Measurements from ENCODE around the gene TCF4. TPM values are rescaled to one million over a fixed set of nuclear protein-coding genes. Genes with fewer than 3 reads are reported as not detected.

Gene TCF4
- total RNA-seq, 1 experiment from 2014 or later: 93.7 TPM

GRCh38 chr18:55340998-55341397 lies 247.0 kb downstream of the TCF4 start:
- Histone ChIP-seq H3K4me3 (ENCODE audit: low read depth, low read length) (no peak overlapping the region), H3K9me3 (no peaks in the 10 kb centered on the region), H3K27me3 (replicated peaks; ENCODE audit: control insufficient read depth, insufficient read depth, low read length) (no peaks in the 10 kb centered on the region), H3K4me1 (no peaks in the 10 kb centered on the region), H3K36me3 (ENCODE audit: control insufficient read depth, insufficient read depth, low read length) (no peaks in the 10 kb centered on the region)
- Mint-ChIP-seq H3K27ac (ENCODE audit: unreplicated experiment) (no peak overlapping the region), H3K9me3 (ENCODE audit: unreplicated experiment) (no peaks in the 10 kb centered on the region), H3K4me1 (ENCODE audit: low read depth, unreplicated experiment) (no peaks in the 10 kb centered on the region), H3K36me3 (ENCODE audit: insufficient read depth, unreplicated experiment) (no peaks in the 10 kb centered on the region), H3K27me3 (ENCODE audit: insufficient read depth, unreplicated experiment) (no peaks in the 10 kb centered on the region), H3K4me3 (ENCODE audit: unreplicated experiment) (no peak overlapping the region)
- TF ChIP-seq CTCF (IDR thresholded peaks at IDR 0.05; ENCODE audit: insufficient read depth in 1 of 2, low read depth in 1 of 2, low read length in 1 of 2, severe bottlenecking in 1 of 2, unreplicated experiment in 1 of 2): no peak
- intact Hi-C loops (cut with micrococcal nuclease; ENCODE audit: unreplicated experiment): no loop called here
- ChIA-PET CTCF (no interaction called here), POLR2A (no interaction called here)
- DNase-seq: no peak
- BruUV-seq (replicated peaks): no TSS peak

- Histone ChIP-seq H3K27me3 (replicated peaks; ENCODE audit: control insufficient read depth, insufficient read depth, low read length) (no peaks in the 10 kb centered on the region), H3K36me3 (ENCODE audit: control insufficient read depth, insufficient read depth, low read length) (no peaks in the 10 kb centered on the region), H3K4me1 (no peaks in the 10 kb centered on the region), H3K4me3 (ENCODE audit: low read depth, low read length) (no peak overlapping the region), H3K9me3 (no peaks in the 10 kb centered on the region)
- Mint-ChIP-seq H3K4me3 (ENCODE audit: unreplicated experiment) (no peak overlapping the region), H3K9me3 (ENCODE audit: unreplicated experiment) (no peaks in the 10 kb centered on the region), H3K27me3 (ENCODE audit: insufficient read depth, unreplicated experiment) (no peaks in the 10 kb centered on the region), H3K27ac (ENCODE audit: unreplicated experiment) (no peak overlapping the region), H3K4me1 (ENCODE audit: low read depth, unreplicated experiment) (no peaks in the 10 kb centered on the region), H3K36me3 (ENCODE audit: insufficient read depth, unreplicated experiment) (no peaks in the 10 kb centered on the region)
- POLR2A ChIA-PET: no interaction called here
- no peak for DNase-seq
- CTCF ChIA-PET: no interaction called here
- intact Hi-C loops (cut with micrococcal nuclease; ENCODE audit: unreplicated experiment): no loop called here
- TF ChIP-seq CTCF (IDR thresholded peaks at IDR 0.05; ENCODE audit: insufficient read depth in 1 of 2, low read depth in 1 of 2, low read length in 1 of 2, severe bottlenecking in 1 of 2, unreplicated experiment in 1 of 2): no peak
- no TSS peak for BruUV-seq (replicated peaks)
Measured at GRCh38 chr18:55339990-55340389, 248.0 kb downstream of the TCF4 start.

- Histone ChIP-seq H3K4me1 (no peaks in the 10 kb centered on the region), H3K4me3 (ENCODE audit: low read depth, low read length) (no peak overlapping the region), H3K27me3 (replicated peaks; ENCODE audit: control insufficient read depth, insufficient read depth, low read length) (no peaks in the 10 kb centered on the region), H3K9me3 (no peaks in the 10 kb centered on the region), H3K36me3 (ENCODE audit: control insufficient read depth, insufficient read depth, low read length) (no peaks in the 10 kb centered on the region)
- no peak overlapping the region for H3K4me3 Mint-ChIP-seq (ENCODE audit: unreplicated experiment)
- POLR2A ChIA-PET: no interaction called here
- no peaks in the 10 kb centered on the region for H3K4me1 Mint-ChIP-seq (ENCODE audit: low read depth, unreplicated experiment)
- no peaks in the 10 kb centered on the region for H3K27me3 Mint-ChIP-seq (ENCODE audit: insufficient read depth, unreplicated experiment)
- CTCF ChIA-PET: no interaction called here
- DNase-seq: no peak
- no peak overlapping the region for H3K27ac Mint-ChIP-seq (ENCODE audit: unreplicated experiment)
- no peaks in the 10 kb centered on the region for H3K36me3 Mint-ChIP-seq (ENCODE audit: insufficient read depth, unreplicated experiment)
- TF ChIP-seq CTCF (IDR thresholded peaks at IDR 0.05; ENCODE audit: insufficient read depth in 1 of 2, low read depth in 1 of 2, low read length in 1 of 2, severe bottlenecking in 1 of 2, unreplicated experiment in 1 of 2): no peak
- no TSS peak for BruUV-seq (replicated peaks)
- intact Hi-C loops (cut with micrococcal nuclease; ENCODE audit: unreplicated experiment): no loop called here
- H3K9me3 Mint-ChIP-seq (ENCODE audit: unreplicated experiment): no peaks in the 10 kb centered on the region
Measured at GRCh38 chr18:55338978-55339650, 248.9 kb downstream of the TCF4 start.

All from Caco-2 (cell line).